ENCODE data around the gene ARSH. TPM values are rescaled to one million over a fixed set of nuclear protein-coding genes. Genes with fewer than 3 reads are reported as not detected.
"Not testable (repeated sequence)": the region's sequence is repeated elsewhere in the genome, so short reads cannot be mapped to it uniquely, and the experiment has no call there.

The ARSH gene, protein sequence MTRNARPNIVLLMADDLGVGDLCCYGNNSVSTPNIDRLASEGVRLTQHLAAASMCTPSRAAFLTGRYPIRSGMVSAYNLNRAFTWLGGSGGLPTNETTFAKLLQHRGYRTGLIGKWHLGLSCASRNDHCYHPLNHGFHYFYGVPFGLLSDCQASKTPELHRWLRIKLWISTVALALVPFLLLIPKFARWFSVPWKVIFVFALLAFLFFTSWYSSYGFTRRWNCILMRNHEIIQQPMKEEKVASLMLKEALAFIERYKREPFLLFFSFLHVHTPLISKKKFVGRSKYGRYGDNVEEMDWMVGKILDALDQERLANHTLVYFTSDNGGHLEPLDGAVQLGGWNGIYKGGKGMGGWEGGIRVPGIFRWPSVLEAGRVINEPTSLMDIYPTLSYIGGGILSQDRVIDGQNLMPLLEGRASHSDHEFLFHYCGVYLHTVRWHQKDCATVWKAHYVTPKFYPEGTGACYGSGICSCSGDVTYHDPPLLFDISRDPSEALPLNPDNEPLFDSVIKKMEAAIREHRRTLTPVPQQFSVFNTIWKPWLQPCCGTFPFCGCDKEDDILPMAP
- total RNA-seq: not detected

DNA sequence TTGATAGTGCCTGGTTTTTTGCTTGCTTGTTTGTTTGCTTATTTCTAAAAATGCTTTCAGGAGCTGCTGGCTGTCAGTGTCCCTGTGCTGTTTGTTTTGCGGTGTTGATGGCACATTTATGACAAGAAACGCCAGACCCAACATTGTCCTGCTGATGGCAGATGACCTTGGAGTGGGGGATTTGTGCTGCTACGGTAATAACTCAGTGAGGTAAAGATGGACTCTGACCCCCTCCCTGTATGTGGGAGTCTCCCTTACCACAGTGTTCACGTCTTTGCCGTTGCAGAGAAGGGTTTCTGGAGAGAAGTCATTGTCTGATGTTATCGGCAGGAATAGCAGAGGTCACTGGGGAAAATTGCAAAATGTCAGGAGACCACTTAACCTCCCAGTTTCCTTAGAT lies at the start of gene ARSH:
ARSH (plus strand) TSS at position 52 of the 400 bp plus-strand sequence; CDS start at position 119, 67 bp downstream.
- Histone ChIP-seq H3K9me3 (ENCODE audit: low read depth, low read length) (peaks cover 5% of the 10 kb centered on the region), H3K4me3 (ENCODE audit: low read length) (no peak within 1 kb of the TSS), H3K27me3 (ENCODE audit: insufficient read depth, low read length) (no peaks in the 10 kb centered on the region), H3K4me1 (ENCODE audit: insufficient read depth, low read length) (no peaks in the 10 kb centered on the region)

DNA sequence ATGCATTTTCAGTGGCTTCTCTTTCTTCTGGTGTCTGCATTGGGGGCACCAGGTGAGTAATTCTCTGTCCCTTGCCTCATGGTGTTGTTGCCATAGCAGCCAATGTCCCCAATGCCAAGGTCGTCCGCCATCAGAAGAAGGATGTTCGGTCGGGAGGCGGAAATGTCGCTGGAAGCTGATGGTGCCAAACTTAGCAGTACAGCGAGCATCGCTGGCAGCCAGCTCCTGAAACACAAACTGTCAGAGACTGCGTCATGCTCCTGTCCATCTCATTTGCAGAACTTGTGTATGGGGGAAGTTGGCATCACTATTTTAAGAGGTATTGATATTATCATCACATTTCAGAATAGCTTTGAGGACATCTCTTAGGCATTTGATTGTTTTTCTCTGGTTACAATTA lies 48.1 kb upstream of the ARSH start:
- Histone ChIP-seq H3K4me3 (ENCODE audit: low read length) (no peak overlapping the region), H3K9me3 (ENCODE audit: low read depth, low read length) (no peaks in the 10 kb centered on the region), H3K27me3 (ENCODE audit: insufficient read depth, low read length) (no peaks in the 10 kb centered on the region), H3K4me1 (ENCODE audit: insufficient read depth, low read length) (no peaks in the 10 kb centered on the region)

DNA sequence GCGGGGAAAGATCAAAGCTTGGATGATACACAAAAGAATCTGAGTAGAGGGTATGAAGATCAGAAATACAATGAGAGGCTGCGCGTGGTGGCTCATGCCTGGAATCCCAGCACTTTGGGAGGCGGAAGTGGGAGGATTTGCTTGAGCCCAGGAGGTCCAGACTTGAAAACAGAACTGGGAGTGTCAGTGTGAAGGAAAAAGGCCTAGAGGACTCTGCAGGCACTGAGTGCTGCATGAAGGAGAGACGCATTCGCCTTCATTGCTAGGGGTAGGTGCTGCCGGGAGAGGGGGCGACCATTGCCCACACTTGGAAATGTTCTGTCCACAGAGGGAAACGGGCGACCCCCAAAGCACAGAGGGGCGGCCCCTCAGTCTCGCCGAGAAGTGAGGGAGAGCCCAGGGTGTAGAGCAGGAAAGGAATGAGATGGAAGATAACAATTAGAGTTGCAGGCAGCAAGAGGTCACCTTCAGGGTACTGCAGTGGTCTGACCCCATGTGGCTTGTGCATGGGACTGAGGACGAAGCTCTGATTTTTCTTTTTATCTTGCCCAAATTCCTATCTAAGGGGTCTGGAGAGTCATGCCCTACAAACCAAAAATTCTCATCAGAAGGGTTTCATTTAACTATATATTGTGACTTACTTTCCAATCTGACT lies 45.4 kb upstream of the ARSH start:
- Histone ChIP-seq H3K4me1 (ENCODE audit: insufficient read depth, low read length) (no peaks in the 10 kb centered on the region), H3K27me3 (ENCODE audit: insufficient read depth, low read length) (no peaks in the 10 kb centered on the region), H3K9me3 (ENCODE audit: low read depth, low read length) (no peaks in the 10 kb centered on the region), H3K4me3 (ENCODE audit: low read length) (no peak overlapping the region)

DNA sequence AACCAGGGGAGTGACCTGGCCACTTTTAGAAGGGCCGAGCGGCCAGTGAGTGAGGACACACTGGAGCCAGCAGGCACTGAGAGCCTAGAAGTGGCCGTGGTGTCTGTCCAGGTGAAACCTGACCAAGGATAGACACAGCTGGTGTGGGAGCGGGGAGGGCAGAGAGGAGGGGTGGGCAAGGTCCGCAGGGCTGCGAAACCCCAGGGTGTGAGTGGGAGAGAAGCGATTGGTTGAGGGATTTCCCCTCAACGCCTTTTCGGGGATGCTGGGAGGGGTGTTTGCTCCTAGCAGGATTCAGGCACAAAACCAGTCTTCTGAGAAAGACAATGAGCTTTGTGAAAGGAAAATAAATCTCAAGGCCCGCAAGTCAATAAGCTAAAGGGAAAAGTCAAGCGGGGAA lies 44.0 kb upstream of the ARSH start:
- no peaks in the 10 kb centered on the region for H3K4me1 ChIP-seq (ENCODE audit: insufficient read depth, low read length)
- H3K9me3 ChIP-seq (ENCODE audit: low read depth, low read length): no peaks in the 10 kb centered on the region
- no peaks in the 10 kb centered on the region for H3K27me3 ChIP-seq (ENCODE audit: insufficient read depth, low read length)
- H3K4me3 ChIP-seq (ENCODE audit: low read length): no peak overlapping the region

DNA sequence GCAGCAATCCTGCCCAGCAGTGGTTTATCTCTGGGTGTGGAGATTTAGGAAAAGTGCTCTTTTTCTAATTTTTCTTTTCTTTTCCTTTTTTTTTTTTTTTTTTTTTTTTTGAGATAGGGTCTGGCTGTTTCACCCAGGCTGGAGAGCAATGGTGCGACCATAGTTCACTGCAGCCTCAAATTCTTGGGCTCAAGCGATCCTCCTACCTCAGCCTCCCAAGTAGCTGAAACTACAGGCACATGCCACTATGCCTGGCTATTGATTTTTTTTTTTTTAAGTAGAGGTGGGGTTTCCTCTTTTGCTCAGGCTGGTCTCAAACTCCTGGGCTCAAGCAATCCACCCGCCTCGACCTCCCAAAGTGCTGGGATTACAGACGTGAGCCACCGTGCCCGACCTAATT lies 42.9 kb upstream of the ARSH start:
- H3K9me3 ChIP-seq (ENCODE audit: low read depth, low read length); H3K27me3 ChIP-seq (ENCODE audit: insufficient read depth, low read length); H3K4me3 ChIP-seq (ENCODE audit: low read length); H3K4me1 ChIP-seq (ENCODE audit: insufficient read depth, low read length): not testable (repeated sequence)

DNA sequence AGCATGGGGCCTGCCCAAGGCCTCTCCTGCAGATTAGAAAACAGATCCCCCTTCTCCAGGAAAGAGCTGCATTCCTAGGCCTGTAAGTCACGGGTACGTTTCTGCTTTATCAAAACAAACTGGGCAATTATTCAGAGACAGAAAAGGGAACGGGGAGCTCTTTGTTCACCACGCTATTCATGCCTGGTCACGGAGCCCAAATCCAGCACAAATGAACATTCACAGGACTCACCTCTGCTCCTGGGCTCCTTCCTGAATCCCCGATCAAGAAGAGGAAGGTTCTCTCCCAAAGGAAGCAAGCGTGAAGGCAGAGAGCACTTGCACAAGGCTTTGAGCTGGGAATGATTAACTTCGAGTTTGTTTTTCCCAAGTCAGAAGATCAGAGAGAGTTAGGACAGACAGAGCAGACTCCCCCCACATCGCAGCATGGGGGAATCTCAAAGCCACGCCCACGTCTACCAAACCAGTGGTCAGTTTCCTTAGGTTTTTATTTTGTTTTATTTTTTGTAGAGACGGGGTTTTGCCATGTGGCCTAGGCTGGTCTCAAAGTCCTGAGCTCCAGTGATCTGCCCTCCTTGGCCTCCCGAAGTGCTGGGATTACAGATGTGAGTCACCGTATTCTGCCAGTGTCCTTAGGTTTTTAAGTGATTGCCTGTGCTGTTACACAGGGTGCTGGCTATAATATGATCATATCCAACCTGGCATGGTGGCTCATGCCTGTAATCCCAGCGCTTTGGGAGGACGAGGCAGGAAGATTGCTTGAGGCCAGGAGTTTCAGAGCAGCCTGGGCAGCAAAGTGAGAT lies 42.2 kb upstream of the ARSH start:
- H3K27me3 ChIP-seq (ENCODE audit: insufficient read depth, low read length); H3K4me3 ChIP-seq (ENCODE audit: low read length); H3K9me3 ChIP-seq (ENCODE audit: low read depth, low read length); H3K4me1 ChIP-seq (ENCODE audit: insufficient read depth, low read length): not testable (repeated sequence)

DNA sequence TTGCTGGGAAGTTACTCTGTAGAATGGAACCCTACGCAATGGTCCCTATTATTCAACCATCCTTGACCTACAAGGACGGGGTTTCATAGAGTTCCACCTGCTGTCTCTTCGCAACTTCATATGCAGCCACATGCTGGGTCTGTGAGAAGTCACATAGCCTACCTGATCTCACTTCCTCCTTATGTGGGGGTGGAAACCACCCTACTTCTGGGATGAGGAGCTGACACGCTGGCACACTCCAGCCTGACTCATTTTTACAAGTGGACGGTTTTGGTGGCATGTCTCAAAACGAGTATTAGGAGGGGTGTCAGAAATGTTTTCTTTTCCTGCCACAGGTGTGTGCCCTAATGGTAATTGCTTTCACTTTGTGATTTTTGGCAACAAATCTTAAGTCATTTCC lies 40.4 kb upstream of the ARSH start:
- no peak overlapping the region for H3K4me3 ChIP-seq (ENCODE audit: low read length)
- no peaks in the 10 kb centered on the region for H3K4me1 ChIP-seq (ENCODE audit: insufficient read depth, low read length)
- no peaks in the 10 kb centered on the region for H3K27me3 ChIP-seq (ENCODE audit: insufficient read depth, low read length)
- H3K9me3 ChIP-seq (ENCODE audit: low read depth, low read length): no peaks in the 10 kb centered on the region

DNA sequence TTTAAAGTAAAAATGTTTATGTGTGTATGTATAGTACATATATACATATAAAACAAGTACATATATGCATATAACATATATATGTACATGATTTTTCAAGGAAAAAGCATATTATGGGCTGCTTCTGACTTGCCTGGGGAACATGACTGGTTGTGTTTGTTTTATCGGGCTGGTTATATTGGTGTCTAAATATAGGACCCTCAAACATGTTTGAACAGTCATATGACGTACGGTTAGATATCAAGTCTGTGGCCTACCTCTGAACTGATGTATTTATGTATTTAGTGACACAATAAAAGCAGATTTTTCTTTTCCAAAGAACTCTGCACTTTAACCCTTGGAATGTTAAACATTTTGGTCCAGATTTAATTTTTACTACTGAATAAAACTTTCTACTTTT lies 39.3 kb upstream of the ARSH start:
- H3K9me3 ChIP-seq (ENCODE audit: low read depth, low read length): no peaks in the 10 kb centered on the region
- H3K4me3 ChIP-seq (ENCODE audit: low read length): no peak overlapping the region
- H3K27me3 ChIP-seq (ENCODE audit: insufficient read depth, low read length): no peaks in the 10 kb centered on the region
- no peaks in the 10 kb centered on the region for H3K4me1 ChIP-seq (ENCODE audit: insufficient read depth, low read length)

DNA sequence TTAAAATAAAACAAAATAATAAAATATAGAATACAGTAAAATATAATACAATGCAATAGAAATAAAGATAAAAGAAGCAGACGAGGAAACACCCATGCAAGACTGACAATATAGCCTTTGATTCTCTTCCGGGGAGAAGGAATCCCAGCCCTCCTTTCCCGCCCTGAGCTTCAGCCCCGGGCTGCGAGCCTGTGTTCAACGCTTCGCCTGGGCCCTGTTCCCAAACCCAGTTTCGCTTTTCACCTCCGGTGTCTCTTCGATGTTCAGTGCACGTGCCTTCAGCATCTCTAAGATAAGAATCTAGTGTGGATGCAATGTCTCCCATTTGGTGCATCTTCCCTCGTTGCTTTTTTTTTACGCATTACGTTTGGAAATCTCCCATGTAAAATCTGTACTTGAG lies 38.8 kb upstream of the ARSH start:
- H3K9me3 ChIP-seq (ENCODE audit: low read depth, low read length): no peaks in the 10 kb centered on the region

DNA sequence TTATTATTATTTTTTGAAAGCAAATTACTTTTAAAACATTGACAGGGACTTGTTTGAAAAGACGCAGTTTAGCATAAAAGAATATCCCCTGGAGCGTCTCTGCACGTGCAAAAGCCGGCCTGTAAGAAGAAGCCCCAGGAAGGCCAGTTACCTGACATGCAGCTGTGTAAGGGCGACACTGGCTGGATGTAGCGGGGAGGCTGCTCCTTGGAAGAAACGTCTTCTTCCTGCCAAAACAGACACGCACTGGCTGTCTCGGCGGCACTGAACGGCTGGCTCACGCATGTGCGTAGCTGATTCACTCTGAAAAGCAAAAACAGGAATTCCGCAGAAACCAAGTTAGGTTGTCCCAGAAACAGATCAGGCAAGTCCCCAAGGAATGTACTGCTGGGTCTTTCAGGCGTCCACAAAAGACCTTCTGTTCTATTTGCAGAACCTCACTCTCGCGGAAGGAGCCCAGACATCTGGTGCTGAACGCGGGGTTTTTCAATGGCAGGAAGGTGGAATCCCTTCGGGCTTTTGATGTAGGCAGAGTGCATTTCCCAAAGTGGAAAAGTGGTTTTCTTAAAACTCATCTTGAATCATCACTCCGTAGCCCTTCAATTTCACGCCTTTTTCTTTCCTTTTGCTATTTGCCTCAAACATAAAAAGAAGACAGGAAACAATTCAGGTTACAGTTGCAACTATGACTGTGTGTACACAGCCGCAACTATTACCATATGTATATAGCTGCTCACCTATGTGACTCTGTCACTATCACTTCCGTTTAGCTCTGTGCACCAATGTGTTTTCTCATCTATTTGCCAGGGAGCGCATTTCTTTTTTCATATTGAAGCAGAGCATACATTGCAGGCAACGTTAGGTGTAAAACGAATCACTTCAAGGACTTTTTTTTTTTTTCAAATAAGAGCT lies 38.1 kb upstream of the ARSH start:
- no peak overlapping the region for H3K4me3 ChIP-seq (ENCODE audit: low read length)
- H3K9me3 ChIP-seq (ENCODE audit: low read depth, low read length): no peaks in the 10 kb centered on the region
- no peaks in the 10 kb centered on the region for H3K4me1 ChIP-seq (ENCODE audit: insufficient read depth, low read length)
- no peaks in the 10 kb centered on the region for H3K27me3 ChIP-seq (ENCODE audit: insufficient read depth, low read length)

More for the DNA sequence above, 38.8 kb upstream of the ARSH start:
- Histone ChIP-seq H3K27me3 (ENCODE audit: insufficient read depth, low read length) (no peaks in the 10 kb centered on the region), H3K4me3 (ENCODE audit: low read length) (no peak overlapping the region), H3K4me1 (ENCODE audit: insufficient read depth, low read length) (no peaks in the 10 kb centered on the region)

DNA sequence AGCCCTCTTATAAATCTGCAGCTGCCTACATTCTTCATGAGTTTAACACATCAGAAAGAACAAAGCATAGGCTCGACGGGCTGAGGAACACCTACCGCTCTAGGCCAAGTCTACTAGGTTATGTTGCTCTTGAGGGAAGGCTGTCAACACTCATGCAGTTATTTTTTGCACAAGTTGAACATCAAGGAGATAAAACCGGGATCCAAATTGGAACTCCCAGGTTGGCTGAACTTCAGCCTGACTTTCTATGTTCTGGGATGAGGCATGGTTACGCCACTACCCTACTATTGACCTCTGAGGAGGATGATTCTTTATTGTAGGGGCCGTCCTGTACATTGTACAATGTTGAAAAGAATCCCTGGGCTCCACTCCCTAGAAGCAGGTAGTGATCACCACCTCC lies 37.3 kb upstream of the ARSH start:
- no peak overlapping the region for H3K4me3 ChIP-seq (ENCODE audit: low read length)
- no peaks in the 10 kb centered on the region for H3K9me3 ChIP-seq (ENCODE audit: low read depth, low read length)
- no peaks in the 10 kb centered on the region for H3K27me3 ChIP-seq (ENCODE audit: insufficient read depth, low read length)
- no peaks in the 10 kb centered on the region for H3K4me1 ChIP-seq (ENCODE audit: insufficient read depth, low read length)

DNA sequence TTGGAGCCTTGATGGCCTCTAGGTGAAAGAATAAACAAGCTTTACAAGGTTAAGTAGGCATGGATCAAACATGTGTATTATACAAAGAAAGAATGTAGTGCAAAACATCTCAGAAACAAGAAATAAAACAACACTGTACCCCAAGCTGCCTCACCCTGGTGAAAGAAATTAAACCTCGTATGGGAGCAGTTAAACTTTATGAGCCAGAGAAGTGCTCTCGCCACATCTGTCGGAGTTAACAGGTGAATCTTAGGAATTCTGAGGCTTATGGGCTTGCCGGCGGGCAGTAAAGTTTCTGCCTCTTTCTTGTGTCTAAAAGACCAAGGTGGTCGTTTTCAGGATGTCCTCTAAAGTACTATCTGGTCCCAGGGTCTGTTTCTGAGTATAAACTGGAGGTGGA lies 34.0 kb upstream of the ARSH start:
- no peak overlapping the region for H3K4me3 ChIP-seq (ENCODE audit: low read length)
- no peaks in the 10 kb centered on the region for H3K4me1 ChIP-seq (ENCODE audit: insufficient read depth, low read length)
- H3K27me3 ChIP-seq (ENCODE audit: insufficient read depth, low read length): no peaks in the 10 kb centered on the region
- no peaks in the 10 kb centered on the region for H3K9me3 ChIP-seq (ENCODE audit: low read depth, low read length)

DNA sequence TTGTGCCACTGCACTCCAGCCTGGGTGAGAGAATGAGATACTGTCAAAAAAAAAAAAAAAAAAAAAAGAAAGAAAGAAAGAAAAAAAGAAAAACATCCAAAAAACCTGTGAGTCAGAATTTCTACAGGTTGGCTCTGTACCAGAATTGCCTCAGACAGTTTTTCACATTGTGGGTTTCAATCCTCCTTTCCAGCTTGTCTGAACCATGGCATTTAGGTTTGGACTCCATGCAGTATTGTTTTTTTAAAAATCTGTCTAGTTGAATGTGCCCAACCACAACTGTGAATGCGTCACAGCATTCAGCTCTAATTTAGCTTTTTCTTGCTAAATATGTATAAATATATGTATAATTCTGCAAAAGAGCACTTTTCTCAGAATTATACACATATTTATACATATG lies 31.4 kb upstream of the ARSH start:
- Histone ChIP-seq H3K9me3 (ENCODE audit: low read depth, low read length) (no peaks in the 10 kb centered on the region), H3K4me1 (ENCODE audit: insufficient read depth, low read length) (no peaks in the 10 kb centered on the region), H3K27me3 (ENCODE audit: insufficient read depth, low read length) (no peaks in the 10 kb centered on the region), H3K4me3 (ENCODE audit: low read length) (no peak overlapping the region)

DNA sequence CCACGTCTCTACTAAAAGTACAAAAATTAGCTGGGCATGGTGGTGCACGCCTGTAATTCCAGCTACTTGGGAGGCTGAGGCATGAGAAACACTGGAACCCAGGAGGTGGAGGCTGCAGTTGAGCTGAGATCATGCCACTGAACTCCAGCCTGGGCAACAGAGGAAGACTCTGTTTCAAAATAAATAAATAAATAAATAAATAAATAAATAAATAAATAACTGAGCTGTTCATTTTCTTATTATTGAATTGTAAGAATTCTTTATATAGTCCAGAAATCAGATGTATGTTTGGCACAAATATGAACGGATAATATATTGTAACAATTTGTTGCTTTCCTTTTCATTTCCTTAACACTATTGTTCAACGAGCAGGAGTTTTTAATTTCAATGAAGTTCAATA lies 27.7 kb upstream of the ARSH start:
- H3K4me3 ChIP-seq (ENCODE audit: low read length); H3K27me3 ChIP-seq (ENCODE audit: insufficient read depth, low read length); H3K9me3 ChIP-seq (ENCODE audit: low read depth, low read length): not testable (repeated sequence)

More for the DNA sequence above, 27.7 kb upstream of the ARSH start:
- H3K4me1 ChIP-seq (ENCODE audit: insufficient read depth, low read length): not testable (repeated sequence)
